WTC11 (cell line): ENCODE results near the gene EFCAB14. TPM values are rescaled to one million over a fixed set of nuclear protein-coding genes. Genes with fewer than 3 reads are reported as not detected.

Experiments
- ATAC-seq: fragments of 200-7000 bp; cut with Tn5 transposase; 2 replicates; pipeline ENCODE4 v1.10.0; 2021; ENCODE audit warnings: mild to moderate bottlenecking, moderate library complexity
- CTCF ChIA-PET: fragments of 300-600 bp; sonication (Branson Sonifier 250); formaldehyde crosslinking; loops from one replicate; lab custom pipeline; 2021; ENCODE audit warnings: antibody characterized with exemption; lab: Charles Lee
- POLR2A ChIA-PET: fragments of 350-600 bp; sonication (Branson Sonifier 250); formaldehyde crosslinking; loops from one replicate; lab custom pipeline; 2021; ENCODE audit warnings: antibody characterized with exemption; lab: Charles Lee
- DNase-seq: peaks from one replicate; pipeline ENCODE4 v3.0.0; 2021; ENCODE audit warnings: low spot score
- H3K27ac Mint-ChIP-seq: 2 replicates; pipeline ENCODE4 v1.8.0; 2021; ENCODE audit warnings: mixed read lengths
- H3K27me3 Mint-ChIP-seq: 2 replicates; pipeline ENCODE4 v1.8.0; 2021; ENCODE audit warnings: low read depth, mild to moderate bottlenecking, moderate library complexity, mixed read lengths
- H3K36me3 Mint-ChIP-seq: 2 replicates; pipeline ENCODE4 v1.8.0; 2021; ENCODE audit warnings: mixed read lengths
- H3K4me1 Mint-ChIP-seq: 2 replicates; pipeline ENCODE4 v1.8.0; 2022; ENCODE audit warnings: mixed read lengths
- H3K4me3 Mint-ChIP-seq: 2 replicates; pipeline ENCODE4 v1.8.0; 2021; ENCODE audit warnings: mild to moderate bottlenecking, moderate library complexity, mixed read lengths
- H3K9me3 Mint-ChIP-seq: 2 replicates; pipeline ENCODE4 v1.8.0; 2021; ENCODE audit warnings: mixed read lengths
- GRHL2 ChIP-seq: fragments of 250-450 bp; sonication (Bioruptor Pico); IDR thresholded peaks from 2 replicates; pipeline ENCODE4 v1.8.0; 2022; ENCODE audit warnings: mild to moderate bottlenecking, moderate library complexity; ENCODE audit not compliant: insufficient replicate concordance, severe bottlenecking
- JUN ChIP-seq: sonication (generic); formaldehyde crosslinking; IDR thresholded peaks from 2 replicates; pipeline ENCODE4 v1.8.0; 2023; ENCODE audit warnings: mild to moderate bottlenecking, missing genetic modification reagents
- NFATC4 ChIP-seq: fragments of 250-450 bp; sonication (Bioruptor Pico); IDR thresholded peaks from 2 replicates; pipeline ENCODE4 v1.9.0; 2021; ENCODE audit warnings: mild to moderate bottlenecking
- NR1H2 ChIP-seq: sonication (generic); formaldehyde crosslinking; IDR thresholded peaks from 2 replicates; pipeline ENCODE4 v1.9.0; 2021; ENCODE audit warnings: mild to moderate bottlenecking, moderate library complexity, missing genetic modification reagents
- RORB ChIP-seq: fragments of 250-450 bp; sonication (Bioruptor Pico); IDR thresholded peaks from 2 replicates; pipeline ENCODE4 v1.9.0; 2021; ENCODE audit warnings: mild to moderate bottlenecking
- SMAD3 ChIP-seq: sonication (generic); formaldehyde crosslinking; IDR thresholded peaks from 2 replicates; pipeline ENCODE4 v1.8.0; 2022; ENCODE audit warnings: missing genetic modification reagents, mild to moderate bottlenecking, borderline replicate concordance
- SP1 ChIP-seq: sonication (generic); formaldehyde crosslinking; conservative IDR thresholded peaks from 2 replicates; pipeline ENCODE4 v1.8.1; 2022; ENCODE audit warnings: missing genetic modification reagents
- TEAD4 ChIP-seq: sonication (generic); formaldehyde crosslinking; IDR thresholded peaks from 2 replicates; pipeline ENCODE4 v1.8.0; 2022; ENCODE audit warnings: mild to moderate bottlenecking, missing genetic modification reagents
- ZNF416 ChIP-seq: fragments of 250-450 bp; sonication (Bioruptor Pico); IDR thresholded peaks from 2 replicates; pipeline ENCODE4 v1.9.0; 2021; ENCODE audit warnings: mild to moderate bottlenecking, inconsistent platforms
- ZNF423 ChIP-seq: fragments of 250-450 bp; sonication (Bioruptor Pico); IDR thresholded peaks from 2 replicates; pipeline ENCODE4 v2.1.2; 2022; ENCODE audit warnings: mild to moderate bottlenecking, moderate library complexity
- total RNA-seq: library from RNA; stranded (reverse); gene quantifications from 3 replicates; pipeline ENCODE4 v1.2.3, GENCODE V29; 2021
- TF ChIP-seq, protein P1 (sequence below): fragments of 250-450 bp; sonication (Bioruptor Pico); IDR thresholded peaks from 2 replicates; pipeline ENCODE4 v1.9.0; 2021; ENCODE audit warnings: mild to moderate bottlenecking
- TF ChIP-seq, protein P2 (sequence below): sonication (generic); formaldehyde crosslinking; IDR thresholded peaks from 2 replicates; pipeline ENCODE4 v1.8.0; 2022; ENCODE audit warnings: mild to moderate bottlenecking, missing genetic modification reagents
- TF ChIP-seq, protein P3 (sequence below): fragments of 250-450 bp; sonication (Bioruptor Pico); IDR thresholded peaks from 2 replicates; pipeline ENCODE4 v1.8.0; 2021; ENCODE audit warnings: mild to moderate bottlenecking
- TF ChIP-seq, protein P4 (sequence below): sonication (generic); formaldehyde crosslinking; IDR thresholded peaks from 2 replicates; pipeline ENCODE4 v1.8.0; 2022; ENCODE audit warnings: mild to moderate bottlenecking, missing genetic modification reagents
- TF ChIP-seq, protein P5 (sequence below): sonication (generic); formaldehyde crosslinking; IDR thresholded peaks from 2 replicates; pipeline ENCODE4 v1.8.0; 2023; ENCODE audit warnings: missing genetic modification reagents, mild to moderate bottlenecking, borderline replicate concordance
- TF ChIP-seq, protein P6 (sequence below): fragments of 250-450 bp; sonication (Bioruptor Pico); IDR thresholded peaks from 2 replicates; pipeline ENCODE4 v1.9.0; 2021; ENCODE audit warnings: mild to moderate bottlenecking, borderline replicate concordance

The EFCAB14 gene
- total RNA-seq, 1 experiment from 2014 or later = 46.2 TPM

DNA sequence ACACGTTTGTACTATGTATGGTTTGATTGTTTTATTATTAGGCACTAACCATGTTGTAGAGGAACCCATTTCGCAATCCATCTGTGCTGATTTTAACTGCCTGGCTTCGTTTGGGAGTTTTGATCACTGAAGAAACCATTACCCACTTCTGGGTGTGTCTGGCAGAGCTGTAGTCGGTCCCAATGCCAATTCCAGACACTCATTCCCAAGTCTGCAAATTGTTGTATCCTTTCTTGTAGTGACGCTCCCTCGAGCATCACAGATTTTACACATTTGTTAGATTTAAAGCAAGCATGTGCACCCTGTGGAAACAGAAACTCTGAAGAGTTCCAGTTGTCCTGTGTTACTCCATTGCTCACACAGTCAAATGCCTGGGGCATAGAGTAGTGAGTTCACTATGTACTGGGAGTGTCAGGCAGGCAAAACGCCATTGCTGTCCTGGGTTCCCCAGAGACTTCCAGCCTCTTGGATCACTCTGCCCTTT is 31.0 kb upstream of the EFCAB14 start:
- POLR2A ChIA-PET = no interaction called here
- TF ChIP-seq NFATC4 = no peak
- TF ChIP-seq ZNF416 = no peak
- no peak for TF ChIP-seq JUN (CRISPR knock-in tag)
- DNase-seq (no peak), ATAC-seq (no peak)
- Mint-ChIP-seq H3K27me3 (peaks cover 12% of the 10 kb centered on the region), H3K36me3 (no peaks in the 10 kb centered on the region), H3K9me3 (no peaks in the 10 kb centered on the region), H3K27ac (no peak overlapping the region), H3K4me3 (no peak overlapping the region), H3K4me1 (peaks cover 3% of the 10 kb centered on the region; the same call in 1 of the 2 replicates)
- CTCF ChIA-PET = no interaction called here

DNA sequence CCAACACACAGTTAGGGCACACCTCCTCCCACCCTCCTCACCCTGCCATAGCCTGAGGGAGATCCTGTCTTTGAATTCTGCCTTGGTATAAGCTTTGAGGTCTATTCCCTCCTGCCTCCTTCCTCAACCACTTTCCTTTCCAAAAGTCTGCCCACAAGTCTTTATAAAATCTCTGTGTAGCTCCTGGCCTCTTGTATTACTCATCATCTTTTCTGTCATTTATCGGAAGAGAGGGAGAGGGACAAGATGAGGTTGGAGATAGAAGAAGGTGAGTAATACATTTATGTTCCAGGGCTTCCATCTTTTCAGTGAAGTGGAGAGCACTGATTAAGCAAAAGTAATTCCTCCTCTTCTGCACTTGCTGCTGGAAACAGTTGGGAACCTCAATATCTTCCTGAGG is 30.5 kb upstream of the EFCAB14 start:
- CTCF ChIA-PET = no interaction called here
- peaks cover 12% of the 10 kb centered on the region for H3K27me3 Mint-ChIP-seq

More for the DNA sequence above, 30.5 kb upstream of the EFCAB14 start:
- Mint-ChIP-seq H3K4me1 (no peaks in the 10 kb centered on the region), H3K27ac (no peak overlapping the region; the same call in 1 of the 2 replicates), H3K36me3 (no peaks in the 10 kb centered on the region), H3K9me3 (no peaks in the 10 kb centered on the region), H3K4me3 (no peak overlapping the region)
- POLR2A ChIA-PET = no interaction called here
- no peak for TF ChIP-seq ZNF423 (CRISPR knock-in tag)
- TF ChIP-seq, protein P1, sequence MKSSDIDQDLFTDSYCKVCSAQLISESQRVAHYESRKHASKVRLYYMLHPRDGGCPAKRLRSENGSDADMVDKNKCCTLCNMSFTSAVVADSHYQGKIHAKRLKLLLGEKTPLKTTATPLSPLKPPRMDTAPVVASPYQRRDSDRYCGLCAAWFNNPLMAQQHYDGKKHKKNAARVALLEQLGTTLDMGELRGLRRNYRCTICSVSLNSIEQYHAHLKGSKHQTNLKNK = no peak
- no peak for TF ChIP-seq NR1H2
- no peak for TF ChIP-seq TEAD4 (CRISPR knock-in tag)
- TF ChIP-seq, protein P2, sequence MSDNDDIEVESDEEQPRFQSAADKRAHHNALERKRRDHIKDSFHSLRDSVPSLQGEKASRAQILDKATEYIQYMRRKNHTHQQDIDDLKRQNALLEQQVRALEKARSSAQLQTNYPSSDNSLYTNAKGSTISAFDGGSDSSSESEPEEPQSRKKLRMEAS = no peak
- TF ChIP-seq, protein P3, sequence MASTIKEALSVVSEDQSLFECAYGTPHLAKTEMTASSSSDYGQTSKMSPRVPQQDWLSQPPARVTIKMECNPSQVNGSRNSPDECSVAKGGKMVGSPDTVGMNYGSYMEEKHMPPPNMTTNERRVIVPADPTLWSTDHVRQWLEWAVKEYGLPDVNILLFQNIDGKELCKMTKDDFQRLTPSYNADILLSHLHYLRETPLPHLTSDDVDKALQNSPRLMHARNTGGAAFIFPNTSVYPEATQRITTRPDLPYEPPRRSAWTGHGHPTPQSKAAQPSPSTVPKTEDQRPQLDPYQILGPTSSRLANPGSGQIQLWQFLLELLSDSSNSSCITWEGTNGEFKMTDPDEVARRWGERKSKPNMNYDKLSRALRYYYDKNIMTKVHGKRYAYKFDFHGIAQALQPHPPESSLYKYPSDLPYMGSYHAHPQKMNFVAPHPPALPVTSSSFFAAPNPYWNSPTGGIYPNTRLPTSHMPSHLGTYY (CRISPR knock-in tag) = no peak
- TF ChIP-seq GRHL2 (CRISPR knock-in tag) = no peak
- TF ChIP-seq, protein P4, sequence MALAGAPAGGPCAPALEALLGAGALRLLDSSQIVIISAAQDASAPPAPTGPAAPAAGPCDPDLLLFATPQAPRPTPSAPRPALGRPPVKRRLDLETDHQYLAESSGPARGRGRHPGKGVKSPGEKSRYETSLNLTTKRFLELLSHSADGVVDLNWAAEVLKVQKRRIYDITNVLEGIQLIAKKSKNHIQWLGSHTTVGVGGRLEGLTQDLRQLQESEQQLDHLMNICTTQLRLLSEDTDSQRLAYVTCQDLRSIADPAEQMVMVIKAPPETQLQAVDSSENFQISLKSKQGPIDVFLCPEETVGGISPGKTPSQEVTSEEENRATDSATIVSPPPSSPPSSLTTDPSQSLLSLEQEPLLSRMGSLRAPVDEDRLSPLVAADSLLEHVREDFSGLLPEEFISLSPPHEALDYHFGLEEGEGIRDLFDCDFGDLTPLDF (CRISPR knock-in tag) = no peak
- TF ChIP-seq NFATC4 = no peak
- TF ChIP-seq SP1 (CRISPR knock-in tag) = no peak
- TF ChIP-seq RORB (CRISPR knock-in tag) = no peak
- TF ChIP-seq, protein P5, sequence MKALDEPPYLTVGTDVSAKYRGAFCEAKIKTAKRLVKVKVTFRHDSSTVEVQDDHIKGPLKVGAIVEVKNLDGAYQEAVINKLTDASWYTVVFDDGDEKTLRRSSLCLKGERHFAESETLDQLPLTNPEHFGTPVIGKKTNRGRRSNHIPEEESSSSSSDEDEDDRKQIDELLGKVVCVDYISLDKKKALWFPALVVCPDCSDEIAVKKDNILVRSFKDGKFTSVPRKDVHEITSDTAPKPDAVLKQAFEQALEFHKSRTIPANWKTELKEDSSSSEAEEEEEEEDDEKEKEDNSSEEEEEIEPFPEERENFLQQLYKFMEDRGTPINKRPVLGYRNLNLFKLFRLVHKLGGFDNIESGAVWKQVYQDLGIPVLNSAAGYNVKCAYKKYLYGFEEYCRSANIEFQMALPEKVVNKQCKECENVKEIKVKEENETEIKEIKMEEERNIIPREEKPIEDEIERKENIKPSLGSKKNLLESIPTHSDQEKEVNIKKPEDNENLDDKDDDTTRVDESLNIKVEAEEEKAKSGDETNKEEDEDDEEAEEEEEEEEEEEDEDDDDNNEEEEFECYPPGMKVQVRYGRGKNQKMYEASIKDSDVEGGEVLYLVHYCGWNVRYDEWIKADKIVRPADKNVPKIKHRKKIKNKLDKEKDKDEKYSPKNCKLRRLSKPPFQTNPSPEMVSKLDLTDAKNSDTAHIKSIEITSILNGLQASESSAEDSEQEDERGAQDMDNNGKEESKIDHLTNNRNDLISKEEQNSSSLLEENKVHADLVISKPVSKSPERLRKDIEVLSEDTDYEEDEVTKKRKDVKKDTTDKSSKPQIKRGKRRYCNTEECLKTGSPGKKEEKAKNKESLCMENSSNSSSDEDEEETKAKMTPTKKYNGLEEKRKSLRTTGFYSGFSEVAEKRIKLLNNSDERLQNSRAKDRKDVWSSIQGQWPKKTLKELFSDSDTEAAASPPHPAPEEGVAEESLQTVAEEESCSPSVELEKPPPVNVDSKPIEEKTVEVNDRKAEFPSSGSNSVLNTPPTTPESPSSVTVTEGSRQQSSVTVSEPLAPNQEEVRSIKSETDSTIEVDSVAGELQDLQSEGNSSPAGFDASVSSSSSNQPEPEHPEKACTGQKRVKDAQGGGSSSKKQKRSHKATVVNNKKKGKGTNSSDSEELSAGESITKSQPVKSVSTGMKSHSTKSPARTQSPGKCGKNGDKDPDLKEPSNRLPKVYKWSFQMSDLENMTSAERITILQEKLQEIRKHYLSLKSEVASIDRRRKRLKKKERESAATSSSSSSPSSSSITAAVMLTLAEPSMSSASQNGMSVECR (CRISPR knock-in tag) = no peak
- TF ChIP-seq, protein P6, sequence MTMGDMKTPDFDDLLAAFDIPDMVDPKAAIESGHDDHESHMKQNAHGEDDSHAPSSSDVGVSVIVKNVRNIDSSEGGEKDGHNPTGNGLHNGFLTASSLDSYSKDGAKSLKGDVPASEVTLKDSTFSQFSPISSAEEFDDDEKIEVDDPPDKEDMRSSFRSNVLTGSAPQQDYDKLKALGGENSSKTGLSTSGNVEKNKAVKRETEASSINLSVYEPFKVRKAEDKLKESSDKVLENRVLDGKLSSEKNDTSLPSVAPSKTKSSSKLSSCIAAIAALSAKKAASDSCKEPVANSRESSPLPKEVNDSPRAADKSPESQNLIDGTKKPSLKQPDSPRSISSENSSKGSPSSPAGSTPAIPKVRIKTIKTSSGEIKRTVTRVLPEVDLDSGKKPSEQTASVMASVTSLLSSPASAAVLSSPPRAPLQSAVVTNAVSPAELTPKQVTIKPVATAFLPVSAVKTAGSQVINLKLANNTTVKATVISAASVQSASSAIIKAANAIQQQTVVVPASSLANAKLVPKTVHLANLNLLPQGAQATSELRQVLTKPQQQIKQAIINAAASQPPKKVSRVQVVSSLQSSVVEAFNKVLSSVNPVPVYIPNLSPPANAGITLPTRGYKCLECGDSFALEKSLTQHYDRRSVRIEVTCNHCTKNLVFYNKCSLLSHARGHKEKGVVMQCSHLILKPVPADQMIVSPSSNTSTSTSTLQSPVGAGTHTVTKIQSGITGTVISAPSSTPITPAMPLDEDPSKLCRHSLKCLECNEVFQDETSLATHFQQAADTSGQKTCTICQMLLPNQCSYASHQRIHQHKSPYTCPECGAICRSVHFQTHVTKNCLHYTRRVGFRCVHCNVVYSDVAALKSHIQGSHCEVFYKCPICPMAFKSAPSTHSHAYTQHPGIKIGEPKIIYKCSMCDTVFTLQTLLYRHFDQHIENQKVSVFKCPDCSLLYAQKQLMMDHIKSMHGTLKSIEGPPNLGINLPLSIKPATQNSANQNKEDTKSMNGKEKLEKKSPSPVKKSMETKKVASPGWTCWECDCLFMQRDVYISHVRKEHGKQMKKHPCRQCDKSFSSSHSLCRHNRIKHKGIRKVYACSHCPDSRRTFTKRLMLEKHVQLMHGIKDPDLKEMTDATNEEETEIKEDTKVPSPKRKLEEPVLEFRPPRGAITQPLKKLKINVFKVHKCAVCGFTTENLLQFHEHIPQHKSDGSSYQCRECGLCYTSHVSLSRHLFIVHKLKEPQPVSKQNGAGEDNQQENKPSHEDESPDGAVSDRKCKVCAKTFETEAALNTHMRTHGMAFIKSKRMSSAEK (CRISPR knock-in tag) = no peak
- TF ChIP-seq SMAD3 (CRISPR knock-in tag) = no peak
- TF ChIP-seq, all 79 proteins: peak for 0
- ATAC-seq = no peak
- no peak for DNase-seq
